ENCODE measurements around the gene DDX56. TPM values are rescaled to one million over a fixed set of nuclear protein-coding genes. Genes with fewer than 3 reads are reported as not detected.

DDX56 gene
- total and polyA plus RNA-seq, 9 of the 15 experiments (the other 6 are each of a cell fraction or from before 2014, with no cell fraction given): 33.0 to 145 (median 102) TPM

DNA sequence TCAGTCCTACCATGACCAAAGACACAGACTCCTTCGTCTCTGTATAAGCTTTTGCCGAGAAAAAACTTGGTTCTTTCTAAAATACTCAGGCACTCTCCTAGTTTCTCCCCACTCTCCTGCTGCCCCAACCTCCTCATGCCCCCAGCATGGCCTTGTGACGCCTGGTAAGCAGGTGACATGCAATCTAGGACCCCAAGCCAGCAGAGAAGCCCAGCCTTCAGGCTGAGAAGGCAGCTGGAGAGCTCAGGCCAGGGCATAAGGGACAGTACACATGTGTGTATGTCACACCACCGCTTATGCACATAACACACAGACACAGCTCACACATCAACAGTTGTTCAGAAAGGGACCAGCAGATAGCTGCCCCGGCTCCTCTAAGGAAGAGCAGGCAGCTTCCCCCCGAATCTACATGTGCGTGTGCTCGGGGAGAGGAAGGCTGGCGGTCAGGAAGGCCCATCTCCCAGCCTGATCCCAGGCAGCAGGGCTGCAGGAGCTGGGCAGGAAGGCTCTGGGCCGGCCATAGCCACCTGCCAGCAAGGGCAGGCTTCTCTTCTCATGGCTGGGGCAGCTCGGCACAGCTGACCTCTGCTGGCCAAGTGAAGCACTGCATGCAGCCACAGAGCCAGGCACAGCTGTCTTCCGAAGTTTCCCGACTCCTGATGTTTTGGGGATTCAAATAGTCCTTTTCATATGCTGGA, 8.5 kb downstream of the DDX56 start (continued):
- TF ChIP-seq USF1 (CRISPR knock-in tag; IDR thresholded peaks at IDR 0.05) (0 out of 2 replicates have a peak, but pooled peaks have one; percentile 17), DACH1 (IDR thresholded peaks at IDR 0.05; ENCODE audit: partially characterized antibody) (peak; percentile 72), CBX3 (IDR thresholded peaks at IDR 0.05; ENCODE audit: borderline replicate concordance in 1 of 2, low read length in 2 of 2) (0 out of 3 replicates have a peak, but pooled peaks of 1 of the 2 experiments have one; percentile 50), ILK (tag; IDR thresholded peaks at IDR 0.05; ENCODE audit: borderline replicate concordance, low read depth) (no peak), ID3 (CRISPR knock-in tag; IDR thresholded peaks at IDR 0.05) (no peak), ID3 (tag; IDR thresholded peaks at IDR 0.05) (peak; percentile 38; the same call in 1 of the 2 replicates), ZBTB49 (CRISPR knock-in tag; IDR thresholded peaks at IDR 0.05; ENCODE audit: borderline replicate concordance) (no peak), ZNF740 (CRISPR knock-in tag; IDR thresholded peaks at IDR 0.05) (no peak), ZNF740 (tag; IDR thresholded peaks at IDR 0.05) (no peak), HMG20B (CRISPR knock-in tag; IDR thresholded peaks at IDR 0.05) (no peak), SRF (CRISPR knock-in tag; IDR thresholded peaks at IDR 0.05) (peak in 1 of 2 experiments; percentile 16; a peak in 1 of 4 replicates), ZC3H8 (IDR thresholded peaks at IDR 0.05) (no peak), HBP1 (CRISPR knock-in tag; IDR thresholded peaks at IDR 0.05) (no peak), ZBTB1 (CRISPR knock-in tag; IDR thresholded peaks at IDR 0.05; ENCODE audit: borderline replicate concordance, low read depth) (0 out of 2 replicates have a peak, but pooled peaks have one; percentile 39)
- TF ChIP-seq, protein P1, sequence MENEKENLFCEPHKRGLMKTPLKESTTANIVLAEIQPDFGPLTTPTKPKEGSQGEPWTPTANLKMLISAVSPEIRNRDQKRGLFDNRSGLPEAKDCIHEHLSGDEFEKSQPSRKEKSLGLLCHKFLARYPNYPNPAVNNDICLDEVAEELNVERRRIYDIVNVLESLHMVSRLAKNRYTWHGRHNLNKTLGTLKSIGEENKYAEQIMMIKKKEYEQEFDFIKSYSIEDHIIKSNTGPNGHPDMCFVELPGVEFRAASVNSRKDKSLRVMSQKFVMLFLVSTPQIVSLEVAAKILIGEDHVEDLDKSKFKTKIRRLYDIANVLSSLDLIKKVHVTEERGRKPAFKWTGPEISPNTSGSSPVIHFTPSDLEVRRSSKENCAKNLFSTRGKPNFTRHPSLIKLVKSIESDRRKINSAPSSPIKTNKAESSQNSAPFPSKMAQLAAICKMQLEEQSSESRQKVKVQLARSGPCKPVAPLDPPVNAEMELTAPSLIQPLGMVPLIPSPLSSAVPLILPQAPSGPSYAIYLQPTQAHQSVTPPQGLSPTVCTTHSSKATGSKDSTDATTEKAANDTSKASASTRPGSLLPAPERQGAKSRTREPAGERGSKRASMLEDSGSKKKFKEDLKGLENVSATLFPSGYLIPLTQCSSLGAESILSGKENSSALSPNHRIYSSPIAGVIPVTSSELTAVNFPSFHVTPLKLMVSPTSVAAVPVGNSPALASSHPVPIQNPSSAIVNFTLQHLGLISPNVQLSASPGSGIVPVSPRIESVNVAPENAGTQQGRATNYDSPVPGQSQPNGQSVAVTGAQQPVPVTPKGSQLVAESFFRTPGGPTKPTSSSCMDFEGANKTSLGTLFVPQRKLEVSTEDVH (IDR thresholded peaks at IDR 0.05; ENCODE audit: low read depth, partially characterized antibody): no peak
